ENCODE data around the gene CHST15. TPM values are rescaled to one million over a fixed set of nuclear protein-coding genes. Genes with fewer than 3 reads are reported as not detected.

The CHST15 gene
- polyA plus RNA-seq, 1 experiment, result 3.2 TPM

- Histone ChIP-seq H3K9me3 (ENCODE audit: control insufficient read depth, insufficient read depth, low read length) (no peaks in the 10 kb centered on the region), H3K27me3 (ENCODE audit: control insufficient read depth, insufficient read depth, low read length) (peaks cover 8% of the 10 kb centered on the region), H3K27ac (ENCODE audit: low read depth, low read length) (no peak overlapping the region), H3K4me3 (ENCODE audit: low read depth, low read length) (no peak overlapping the region)
- ChIA-PET CTCF (no interaction called here), POLR2A (no interaction called here)
- no peak for DNase-seq (ENCODE audit: low read depth, low spot score)
- TF ChIP-seq, protein P1, sequence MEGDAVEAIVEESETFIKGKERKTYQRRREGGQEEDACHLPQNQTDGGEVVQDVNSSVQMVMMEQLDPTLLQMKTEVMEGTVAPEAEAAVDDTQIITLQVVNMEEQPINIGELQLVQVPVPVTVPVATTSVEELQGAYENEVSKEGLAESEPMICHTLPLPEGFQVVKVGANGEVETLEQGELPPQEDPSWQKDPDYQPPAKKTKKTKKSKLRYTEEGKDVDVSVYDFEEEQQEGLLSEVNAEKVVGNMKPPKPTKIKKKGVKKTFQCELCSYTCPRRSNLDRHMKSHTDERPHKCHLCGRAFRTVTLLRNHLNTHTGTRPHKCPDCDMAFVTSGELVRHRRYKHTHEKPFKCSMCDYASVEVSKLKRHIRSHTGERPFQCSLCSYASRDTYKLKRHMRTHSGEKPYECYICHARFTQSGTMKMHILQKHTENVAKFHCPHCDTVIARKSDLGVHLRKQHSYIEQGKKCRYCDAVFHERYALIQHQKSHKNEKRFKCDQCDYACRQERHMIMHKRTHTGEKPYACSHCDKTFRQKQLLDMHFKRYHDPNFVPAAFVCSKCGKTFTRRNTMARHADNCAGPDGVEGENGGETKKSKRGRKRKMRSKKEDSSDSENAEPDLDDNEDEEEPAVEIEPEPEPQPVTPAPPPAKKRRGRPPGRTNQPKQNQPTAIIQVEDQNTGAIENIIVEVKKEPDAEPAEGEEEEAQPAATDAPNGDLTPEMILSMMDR (IDR thresholded peaks at IDR 0.05; ENCODE audit: low read depth, low read length), result no peak
These were observed 26.4 kb downstream of the CHST15 start for GRCh38 chr10:124066781-124067714.

DNA sequence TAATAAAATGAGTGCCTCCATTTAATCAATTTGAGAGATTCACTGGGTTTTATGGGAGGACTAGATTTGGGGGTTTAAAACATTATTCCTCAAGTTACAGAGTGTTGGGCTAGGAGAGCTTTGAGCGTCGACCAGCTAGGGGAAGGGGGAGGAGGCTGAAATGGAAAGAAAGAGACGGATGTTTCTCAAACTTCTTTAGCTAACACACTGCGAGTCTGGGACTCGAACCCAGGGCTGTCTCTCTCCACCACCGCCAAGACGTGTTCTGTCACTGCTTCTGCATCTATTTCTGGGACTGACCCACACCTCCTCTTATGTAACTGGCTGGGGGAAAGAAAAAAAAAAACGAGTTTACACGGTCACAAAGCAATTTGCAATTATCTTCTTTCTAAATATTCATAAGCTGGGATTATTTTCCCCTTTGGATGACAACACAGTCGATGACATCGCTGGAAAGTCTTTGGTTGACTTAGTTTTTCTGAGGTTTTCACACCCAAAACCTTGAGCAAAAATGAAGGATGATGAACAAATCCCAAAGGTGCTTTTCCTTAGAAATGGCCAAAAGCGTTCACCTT lies 27.2 kb downstream of the CHST15 start:
- CTCF ChIA-PET, result no interaction called here
- Histone ChIP-seq H3K4me3 (ENCODE audit: low read depth, low read length) (no peak overlapping the region), H3K27me3 (ENCODE audit: control insufficient read depth, insufficient read depth, low read length) (peaks cover 8% of the 10 kb centered on the region), H3K27ac (ENCODE audit: low read depth, low read length) (no peak overlapping the region), H3K9me3 (ENCODE audit: control insufficient read depth, insufficient read depth, low read length) (no peaks in the 10 kb centered on the region)
- DNase-seq (ENCODE audit: low read depth, low spot score), result no peak
- POLR2A ChIA-PET, result no interaction called here
- TF ChIP-seq, protein P1 (IDR thresholded peaks at IDR 0.05; ENCODE audit: low read depth, low read length), result no peak

DNA sequence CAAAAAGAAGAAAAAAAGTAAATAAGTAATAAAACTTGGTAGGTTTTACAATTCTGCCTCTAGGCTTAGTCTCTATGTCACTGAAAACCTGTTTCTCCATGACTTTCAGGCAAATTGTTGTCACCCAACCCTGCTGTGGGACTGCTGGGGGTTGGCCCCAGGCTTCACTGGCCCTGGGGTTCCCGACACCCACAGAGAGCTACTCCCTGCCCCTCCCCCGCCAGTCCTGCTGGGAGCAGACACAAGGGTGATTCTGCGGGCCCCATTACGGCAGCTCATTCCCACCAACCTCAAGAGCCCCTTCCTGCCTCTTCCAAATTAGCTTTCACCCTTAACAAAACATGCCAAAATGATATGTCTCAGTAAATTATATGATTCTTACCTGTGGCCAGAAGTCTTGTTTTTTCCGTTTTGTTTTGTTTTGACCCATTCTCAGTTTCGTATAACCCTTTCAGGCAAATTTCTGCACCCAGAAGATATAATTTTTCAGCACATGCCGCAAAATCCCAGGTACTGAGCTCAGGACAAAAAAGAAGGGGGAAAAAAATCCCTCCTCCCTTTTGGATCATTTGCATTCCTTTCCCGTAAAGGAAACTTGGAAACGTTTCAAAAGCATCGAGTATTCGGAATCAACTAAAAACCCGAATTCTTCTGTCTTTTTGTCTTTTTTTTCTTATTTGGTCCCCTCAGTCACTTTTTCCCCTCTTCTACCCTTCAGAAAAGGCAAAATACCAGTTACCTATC lies 27.8 kb downstream of the CHST15 start:
- Histone ChIP-seq H3K9me3 (ENCODE audit: control insufficient read depth, insufficient read depth, low read length) (no peaks in the 10 kb centered on the region), H3K27ac (ENCODE audit: low read depth, low read length) (no peak overlapping the region), H3K27me3 (ENCODE audit: control insufficient read depth, insufficient read depth, low read length) (peaks cover 8% of the 10 kb centered on the region), H3K4me3 (ENCODE audit: low read depth, low read length) (no peak overlapping the region)
- POLR2A ChIA-PET, result no interaction called here
- CTCF ChIA-PET, result no interaction called here
- no peak for DNase-seq (ENCODE audit: low read depth, low spot score)
- TF ChIP-seq, protein P1 (IDR thresholded peaks at IDR 0.05; ENCODE audit: low read depth, low read length), result no peak

- no peaks in the 10 kb centered on the region for H3K9me3 ChIP-seq (ENCODE audit: control insufficient read depth, insufficient read depth, low read length)
- no peak for DNase-seq (ENCODE audit: low read depth, low spot score)
- no peak overlapping the region for H3K4me3 ChIP-seq (ENCODE audit: low read depth, low read length)
- CTCF ChIA-PET, result no interaction called here
- peaks cover 8% of the 10 kb centered on the region for H3K27me3 ChIP-seq (ENCODE audit: control insufficient read depth, insufficient read depth, low read length)
- no peak overlapping the region for H3K27ac ChIP-seq (ENCODE audit: low read depth, low read length)
- TF ChIP-seq, protein P1 (IDR thresholded peaks at IDR 0.05; ENCODE audit: low read depth, low read length), result no peak
- POLR2A ChIA-PET, result no interaction called here
These were observed 28.7 kb downstream of the CHST15 start for GRCh38 chr10:124064676-124065075.
